GM12875 (cell line): ENCODE measurements around the gene ARAP1.
"Not testable (repeated sequence)": the region's sequence is repeated elsewhere in the genome, so short reads cannot be mapped to it uniquely, and the experiment has no call there.

Source experiments
- H3K4me3 ChIP-seq: one replicate; pipeline ENCODE4 v1.5.1; 2011; ENCODE audit warnings: low read depth, low read length, control low read depth
- TF ChIP-seq, protein P1 (sequence below): IDR thresholded peaks from 2 replicates; pipeline ENCODE4 v1.5.1; 2011; ENCODE audit warnings: low read depth, mild to moderate bottlenecking, control low read depth, inconsistent platforms, low read length, moderate library complexity, borderline replicate concordance; ENCODE audit not compliant: insufficient read depth

The ARAP1 gene

GRCh38 chr11:72752088-72752914, at the start of gene ARAP1:
ARAP1 (minus strand) TSS chr11:72752408; CDS start chr11:72727128, 25,280 bp downstream.
- TF ChIP-seq, protein P1, sequence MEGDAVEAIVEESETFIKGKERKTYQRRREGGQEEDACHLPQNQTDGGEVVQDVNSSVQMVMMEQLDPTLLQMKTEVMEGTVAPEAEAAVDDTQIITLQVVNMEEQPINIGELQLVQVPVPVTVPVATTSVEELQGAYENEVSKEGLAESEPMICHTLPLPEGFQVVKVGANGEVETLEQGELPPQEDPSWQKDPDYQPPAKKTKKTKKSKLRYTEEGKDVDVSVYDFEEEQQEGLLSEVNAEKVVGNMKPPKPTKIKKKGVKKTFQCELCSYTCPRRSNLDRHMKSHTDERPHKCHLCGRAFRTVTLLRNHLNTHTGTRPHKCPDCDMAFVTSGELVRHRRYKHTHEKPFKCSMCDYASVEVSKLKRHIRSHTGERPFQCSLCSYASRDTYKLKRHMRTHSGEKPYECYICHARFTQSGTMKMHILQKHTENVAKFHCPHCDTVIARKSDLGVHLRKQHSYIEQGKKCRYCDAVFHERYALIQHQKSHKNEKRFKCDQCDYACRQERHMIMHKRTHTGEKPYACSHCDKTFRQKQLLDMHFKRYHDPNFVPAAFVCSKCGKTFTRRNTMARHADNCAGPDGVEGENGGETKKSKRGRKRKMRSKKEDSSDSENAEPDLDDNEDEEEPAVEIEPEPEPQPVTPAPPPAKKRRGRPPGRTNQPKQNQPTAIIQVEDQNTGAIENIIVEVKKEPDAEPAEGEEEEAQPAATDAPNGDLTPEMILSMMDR, result no peak
- peak within 1 kb of the TSS; percentile 93 for H3K4me3 ChIP-seq

DNA sequence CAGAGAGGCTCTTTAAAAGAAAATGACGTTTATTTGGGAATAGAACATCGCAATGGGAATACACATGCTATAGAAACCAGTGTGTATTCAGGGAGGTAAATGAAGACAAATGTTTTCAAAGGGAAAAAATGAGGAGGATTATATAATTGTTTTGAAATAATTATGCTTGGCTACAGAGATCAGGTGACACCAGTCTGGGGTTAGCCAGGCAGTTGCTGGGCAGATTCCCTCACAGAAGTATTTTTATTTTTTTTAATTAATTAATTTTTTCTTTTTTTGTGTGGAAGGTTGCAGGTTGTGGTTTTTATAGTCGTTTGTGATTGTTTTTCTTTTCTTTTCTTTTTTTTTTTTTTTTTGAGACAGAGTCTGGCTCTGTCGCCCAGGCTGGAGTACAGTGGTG, 47.2 kb upstream of the ARAP1 start:
- TF ChIP-seq, protein P1, result no peak
- no peak overlapping the region for H3K4me3 ChIP-seq

GRCh38 chr11:72798361-72798760, 46.2 kb upstream of the ARAP1 start:
- TF ChIP-seq, protein P1, result no peak
- no peak overlapping the region for H3K4me3 ChIP-seq

DNA sequence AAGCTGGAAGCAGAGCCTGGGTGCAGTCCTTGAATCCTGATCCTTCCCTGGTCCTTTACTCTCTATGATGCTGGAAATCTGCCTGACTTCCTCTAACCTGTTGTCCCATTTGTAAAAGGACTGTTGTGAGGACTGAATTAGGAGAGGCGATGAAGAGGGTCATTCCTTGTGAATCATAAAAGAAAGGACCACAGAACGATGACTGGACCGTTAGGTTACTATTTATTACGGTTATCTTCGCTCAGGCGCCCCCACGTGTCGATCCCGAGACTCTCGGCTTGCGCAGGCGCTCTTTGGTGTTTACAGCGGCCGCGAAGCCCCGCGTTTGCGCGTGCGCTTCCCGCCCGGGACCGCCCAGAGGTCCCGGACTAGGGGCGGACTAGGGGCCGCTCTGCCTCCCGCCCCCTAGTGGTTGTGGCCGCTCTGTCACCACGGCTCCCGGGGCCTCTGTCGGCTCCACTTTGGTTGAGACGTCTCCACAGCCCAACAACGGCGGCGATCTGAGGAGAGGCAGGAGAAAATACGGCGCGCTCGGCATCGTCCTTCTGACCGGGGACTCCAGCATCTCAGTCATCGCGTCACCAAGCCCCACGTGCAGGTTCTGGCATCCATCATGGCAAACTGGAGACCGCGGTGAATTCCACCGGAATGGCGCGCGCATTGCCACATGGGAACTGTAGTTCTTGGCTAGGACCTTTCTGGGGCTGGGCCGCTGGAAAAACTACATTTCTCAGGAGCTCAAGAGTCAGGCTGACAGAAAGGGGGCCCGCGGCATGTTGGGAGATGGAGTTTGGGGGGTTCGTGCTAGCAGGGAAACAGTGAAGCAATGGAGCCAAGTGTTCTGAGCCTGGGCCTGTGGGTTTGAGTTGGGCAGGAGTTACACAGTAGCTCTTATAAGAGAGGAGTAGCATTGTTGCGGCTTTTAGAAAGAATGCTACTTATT, 41.5 kb upstream of the ARAP1 start, which contains the start of gene STARD10:
Gene STARD10, minus strand, starts transcription at position 623 of the 943 bp plus-strand sequence. CDS start 12,866 bp downstream, outside the sequence.
- peak within 1 kb of the TSS; percentile 72 for H3K4me3 ChIP-seq
- TF ChIP-seq, protein P1, result peak; percentile 97

GRCh38 chr11:72793076-72793424, 40.8 kb upstream of the ARAP1 start:
- TF ChIP-seq, protein P1, result no peak
- H3K4me3 ChIP-seq, result peak overlapping the region; percentile 19

GRCh38 chr11:72792437-72793021, 40.3 kb upstream of the ARAP1 start:
- peak overlapping the region; percentile 19 for H3K4me3 ChIP-seq

DNA sequence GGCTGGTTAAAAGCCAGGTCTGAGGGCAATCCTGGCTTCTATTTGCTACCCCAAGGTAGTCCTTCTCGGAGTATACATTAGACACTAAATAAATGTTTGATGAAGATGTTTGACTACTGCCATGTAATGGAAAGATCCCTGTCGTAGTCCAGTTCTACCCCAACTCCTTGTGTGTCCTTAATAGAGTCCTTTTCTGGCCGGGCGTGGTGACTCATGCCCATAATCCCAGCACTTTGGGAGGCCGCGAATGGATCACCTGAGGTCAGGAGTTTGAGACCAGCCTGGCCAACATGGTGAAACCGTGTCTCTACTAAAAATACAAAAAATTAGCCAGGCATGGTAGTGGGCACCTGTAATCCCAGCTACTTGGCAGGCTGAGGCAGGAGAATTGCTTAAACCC, 39.0 kb upstream of the ARAP1 start:
- not testable (repeated sequence) for H3K4me3 ChIP-seq

More at GRCh38 chr11:72792437-72793021, 40.3 kb upstream of the ARAP1 start:
- TF ChIP-seq, protein P1, result no peak
